Esophagus squamous epithelium (tissue), 4 donors: ENCODE measurements around the gene ARHGAP23.

Experiments used
- CTCF ChIP-seq, 6 experiments: fragments of 450-650 bp in 4 of 6; fragments of 200-600 bp in 2 of 6; sonication (generic) in 2 of 6; IDR thresholded peaks; one replicate each; pipeline ENCODE4 v1.5.1; 2016 to 2019; ENCODE audit warnings: antibody characterized with exemption in 6 of 6, mild to moderate bottlenecking in 4 of 6, moderate library complexity in 4 of 6
- POLR2A ChIP-seq, 4 donors: fragments of 450-650 bp; IDR thresholded peaks; one replicate each; pipeline ENCODE4 v1.6.1; 2017; ENCODE audit warnings: antibody characterized with exemption in 4 of 4, mild to moderate bottlenecking in 4 of 4, moderate library complexity in 3 of 4

DNA sequence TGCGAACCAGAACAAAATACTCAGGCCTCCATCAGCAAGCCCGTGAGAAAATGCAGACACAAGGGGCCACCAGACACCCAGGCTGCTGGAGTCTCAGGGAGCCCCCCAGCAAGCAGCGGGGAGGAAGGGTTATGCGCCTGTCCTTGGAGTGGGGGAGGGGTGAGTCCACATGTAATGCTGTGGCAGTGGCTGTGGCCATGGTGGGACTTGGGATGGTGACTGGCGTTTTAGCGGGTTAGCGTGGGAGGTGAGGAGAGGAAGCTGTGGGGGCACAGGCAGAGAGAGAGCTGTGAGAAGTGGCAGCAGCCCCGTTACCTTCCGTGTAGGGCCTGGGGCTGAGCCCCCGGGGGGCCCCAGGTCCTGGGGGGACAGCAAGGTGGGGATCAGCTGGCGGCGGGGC lies 119.2 kb downstream of the ARHGAP23 start:
- TF ChIP-seq CTCF (IDR thresholded peaks at IDR 0.05) (no peak), POLR2A (IDR thresholded peaks at IDR 0.05) (no peak)
